Transverse colon (tissue), 3 donors: ENCODE results near the gene LRWD1.

ENCODE experiments used
- CTCF ChIP-seq, 5 experiments: fragments of 200-600 bp in 3 of 5; fragments of 450-650 bp in 2 of 5; sonication (generic) in 3 of 5; IDR thresholded peaks; 1 replicate in 2 of 5; 2 replicates in 3 of 5; pipeline ENCODE4 v1.5.1; 2016 to 2017; ENCODE audit warnings: antibody characterized with exemption in 5 of 5, inconsistent platforms in 3 of 5, mild to moderate bottlenecking in 2 of 5, moderate library complexity in 1 of 5
- POLR2A ChIP-seq: fragments of 450-650 bp; IDR thresholded peaks from one replicate; pipeline ENCODE4 v1.6.1; 2016; ENCODE audit warnings: antibody characterized with exemption, mild to moderate bottlenecking, moderate library complexity

GRCh38 chr7:102418592-102418991 lies 46.2 kb upstream of the LRWD1 start:
- TF ChIP-seq POLR2A (no peak), CTCF (IDR thresholded peaks at IDR 0.05) (no peak)
